Adrenal gland (tissue), 12 donors: ENCODE results near the gene AIP. TPM values are rescaled to one million over a fixed set of nuclear protein-coding genes. Genes with fewer than 3 reads are reported as not detected.

Experiments
- DNase-seq, 7 donors: peaks; one replicate each; pipeline ENCODE4 v3.0.0-alpha.2; 2019 to 2020
- H3K27ac ChIP-seq, 5 donors: fragments of 200-600 bp; sonication (generic) in 4 of 5; 1 replicate in 3 of 5; 2 replicates in 2 of 5; pipeline versions ENCODE4 v1.5.1 to v1.8.0; 2016 to 2020; ENCODE audit warnings: mild to moderate bottlenecking in 1 of 5
- H3K27me3 ChIP-seq: fragments of 200-600 bp; 2 replicates; pipeline ENCODE4 v1.8.0; 2021
- H3K36me3 ChIP-seq, 2 donors: fragments of 200-600 bp; replicated peaks in 1 of 2; 1 replicate in 1 of 2; 2 replicates in 1 of 2; pipeline versions ENCODE4 v1.5.1 to v1.8.0; 2018 to 2022
- H3K4me1 ChIP-seq, 2 donors: fragments of 200-600 bp; replicated peaks in 1 of 2; 1 replicate in 1 of 2; 2 replicates in 1 of 2; pipeline versions ENCODE4 v1.5.1 to v1.8.0; 2018 to 2021
- H3K4me3 ChIP-seq, 4 donors: fragments of 200-600 bp; sonication (generic) in 3 of 4; one replicate each; pipeline ENCODE4 v1.5.1; 2016 to 2018
- H3K9me3 ChIP-seq, 3 donors: fragments of 200-600 bp; sonication (generic) in 1 of 3; replicated peaks in 1 of 3; 1 replicate in 2 of 3; 2 replicates in 1 of 3; pipeline versions ENCODE4 v1.5.1 to v1.8.0; 2016 to 2021
- POLR2A ChIP-seq, 2 donors: fragments of 450-650 bp; IDR thresholded peaks; one replicate each; pipeline ENCODE4 v1.6.1; 2017; ENCODE audit warnings: antibody characterized with exemption in 2 of 2, mild to moderate bottlenecking in 2 of 2, moderate library complexity in 1 of 2
- WGBS, 4 donors: extraction: QIAGEN DNeasy Blood & Tissue Kit in 2 of 4; methylation state at CpG; one replicate each; pipeline versions ENCODE4 v1.1.5 to v1.1.7; 2013 to 2017; 5-methylcytosine and 5-hydroxymethylcytosine counted together
- intact Hi-C, 2 donors: fragments of 100-400 bp; cut with DNase I; formaldehyde crosslinking; loops; one replicate each; pipeline versions ENCODE4 v1.14.1 to v1.15.0; 2022 to 2023
- polyA plus RNA-seq, 3 donors: library from polyadenylated mRNA; stranded (reverse); fragments of 200-250 nt in 2 of 3; fragments of 350-450 nt in 1 of 3; fragmentation: Illumina TruSeq in 1 of 3; extraction: RNeasy Lipid Tissue Mini Kit (QIAGEN cat#74804) in 1 of 3; gene quantifications; one replicate each; pipeline ENCODE4 v1.2.3, GENCODE V29; 2013 to 2014
- total RNA-seq, 9 donors: library from RNA; depleted of rRNA in 4 of 9; stranded (reverse); fragments of >200 nt in 4 of 9; fragments of 120-200 nt in 1 of 9; fragmentation: NEBNext Ultra II Directional in 1 of 9; extraction: Animal tissue kit (Norgen Biotek cat#: 25700) in 1 of 9; gene quantifications; one replicate each; pipeline versions ENCODE4 v1.1.0 to v1.2.4, GENCODE V29; 2013 to 2023
- TF ChIP-seq, protein P1 (sequence below), 6 experiments: fragments of 450-650 bp in 4 of 6; fragments of 200-600 bp in 2 of 6; sonication (generic) in 1 of 6; IDR thresholded peaks; 1 replicate in 5 of 6; 2 replicates in 1 of 6; pipeline versions ENCODE4 v1.5.1 to v1.8.0; 2016 to 2021; ENCODE audit warnings: antibody characterized with exemption in 6 of 6, mild to moderate bottlenecking in 2 of 6, moderate library complexity in 1 of 6
- donor health status: healthy with polysubstance abuse.
- donor health status: Bipolar disorder and iron deficiency.
- donor health status: DM: yes; HTN: yes; CAD: no.
- donor health status: DM: no; HTN: no; CAD: no.
- donor health status: DM: no; HTN: no; CAD: no.
- donor health status: DM: yes; HTN: yes; CAD: no.

AIP gene
- total and polyA plus RNA-seq, 12 donors = 35.3 to 152 (median 83.9) TPM

DNA sequence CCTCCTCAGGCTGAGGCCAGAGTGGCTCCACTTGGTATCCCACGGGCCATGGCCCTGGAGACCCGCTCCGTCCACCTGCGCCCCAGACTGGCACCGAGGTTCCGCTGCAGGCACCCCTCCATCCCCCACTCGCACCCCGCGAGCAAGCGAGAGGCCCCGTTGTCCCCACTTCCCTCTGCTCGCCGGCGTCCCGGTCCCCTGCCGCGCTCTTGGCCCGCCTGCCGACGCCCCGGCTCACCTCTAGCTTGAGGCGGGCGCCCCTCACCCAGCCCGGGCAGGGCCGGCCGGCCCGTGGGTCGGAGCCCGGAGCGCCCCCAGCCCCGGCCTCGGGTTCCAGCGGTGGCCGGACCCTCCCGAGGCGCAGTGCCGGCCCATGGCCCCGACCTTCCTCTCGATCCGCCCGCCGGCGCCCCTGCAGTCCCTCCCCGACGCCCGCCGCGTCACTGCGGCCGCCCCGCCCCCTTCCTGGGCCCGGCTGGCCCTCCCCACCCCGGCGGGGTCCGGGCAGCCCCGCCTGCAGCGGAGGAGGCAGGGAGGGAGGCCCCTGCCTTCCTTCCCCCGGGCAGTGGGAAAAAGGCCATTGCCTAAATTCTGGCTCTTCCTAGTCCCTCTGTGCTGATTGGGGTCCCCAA is 22.2 kb downstream of the AIP start, which contains the start of gene PITPNM1:
PITPNM1 (minus strand) TSS at position 414 of the 632 bp plus-strand sequence. CDS start 1,183 bp downstream, outside the sequence.
- peak within 1 kb of the TSS; percentile 89 to 99 (median 98) for H3K27ac ChIP-seq
- intact Hi-C loops = loop anchor here (5.0 kb wide), 2 partner anchors 98 to 108 kb away; no protein-coding TSS in a partner anchor
- TF ChIP-seq POLR2A (IDR thresholded peaks at IDR 0.05) = no peak
- TF ChIP-seq, protein P1, sequence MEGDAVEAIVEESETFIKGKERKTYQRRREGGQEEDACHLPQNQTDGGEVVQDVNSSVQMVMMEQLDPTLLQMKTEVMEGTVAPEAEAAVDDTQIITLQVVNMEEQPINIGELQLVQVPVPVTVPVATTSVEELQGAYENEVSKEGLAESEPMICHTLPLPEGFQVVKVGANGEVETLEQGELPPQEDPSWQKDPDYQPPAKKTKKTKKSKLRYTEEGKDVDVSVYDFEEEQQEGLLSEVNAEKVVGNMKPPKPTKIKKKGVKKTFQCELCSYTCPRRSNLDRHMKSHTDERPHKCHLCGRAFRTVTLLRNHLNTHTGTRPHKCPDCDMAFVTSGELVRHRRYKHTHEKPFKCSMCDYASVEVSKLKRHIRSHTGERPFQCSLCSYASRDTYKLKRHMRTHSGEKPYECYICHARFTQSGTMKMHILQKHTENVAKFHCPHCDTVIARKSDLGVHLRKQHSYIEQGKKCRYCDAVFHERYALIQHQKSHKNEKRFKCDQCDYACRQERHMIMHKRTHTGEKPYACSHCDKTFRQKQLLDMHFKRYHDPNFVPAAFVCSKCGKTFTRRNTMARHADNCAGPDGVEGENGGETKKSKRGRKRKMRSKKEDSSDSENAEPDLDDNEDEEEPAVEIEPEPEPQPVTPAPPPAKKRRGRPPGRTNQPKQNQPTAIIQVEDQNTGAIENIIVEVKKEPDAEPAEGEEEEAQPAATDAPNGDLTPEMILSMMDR (IDR thresholded peaks at IDR 0.05) = no peak
- H3K27me3 ChIP-seq = no peaks in the 10 kb centered on the region
- 0 to 2% (median 0%) methylated on average over 1 to 58 of the region's 58 CpGs; no CpG with 5 or more reads in 1 of the 4 donors for WGBS, 4 donors
- peak; percentile 59 to 82 (median 74) for DNase-seq
- H3K4me3 ChIP-seq = peak within 1 kb of the TSS; percentile 13 to 83 (median 29)
- H3K4me1 ChIP-seq = peaks cover 27 to 43% of the 10 kb centered on the region in 2 donors
- no peaks in the 10 kb centered on the region for H3K36me3 ChIP-seq
- no peaks in the 10 kb centered on the region for H3K9me3 ChIP-seq

DNA sequence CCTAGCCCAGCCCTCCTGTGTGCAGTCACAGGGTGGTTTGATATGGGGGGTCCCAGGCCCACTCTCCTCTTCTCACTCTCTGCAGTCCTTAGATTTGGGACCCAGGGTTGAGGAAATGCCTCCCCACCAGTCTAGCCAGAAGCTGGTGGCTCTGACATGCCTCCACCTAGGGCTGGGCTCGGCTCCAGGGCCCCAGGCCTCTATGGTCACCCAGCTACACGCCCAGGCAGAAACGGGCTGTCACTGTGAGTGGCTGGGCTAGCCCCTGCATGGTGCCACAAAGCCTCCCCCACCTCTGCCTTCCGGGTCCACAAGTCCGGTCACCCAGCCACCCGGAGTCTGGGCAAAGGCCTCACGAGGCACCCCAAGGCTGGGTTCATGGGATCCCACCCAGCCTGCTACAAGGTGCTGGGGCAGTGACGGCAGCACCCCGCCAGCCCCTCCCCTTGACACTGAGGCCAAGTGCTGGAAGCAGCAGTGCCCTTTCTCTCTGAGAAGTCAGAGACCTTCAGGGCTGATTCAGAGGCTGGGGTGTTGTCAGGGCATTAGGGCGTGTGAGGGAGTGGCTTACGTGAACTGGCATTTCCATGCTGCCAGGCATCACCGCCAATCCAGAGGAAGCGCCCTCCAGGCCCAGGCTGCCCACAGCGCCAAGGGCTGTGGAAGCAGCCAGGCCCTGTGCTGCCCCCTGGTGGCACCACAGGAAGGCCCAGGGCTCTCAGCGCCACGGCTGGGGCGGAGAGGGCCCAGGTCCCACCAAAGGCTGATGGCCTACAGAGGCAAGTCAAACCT is 23.0 kb downstream of the AIP start:
- no peaks in the 10 kb centered on the region for H3K36me3 ChIP-seq
- WGBS, 4 donors = 4 to 7% (median 6%) methylated on average over 3 to 17 of the region's 17 CpGs
- peak overlapping the region in 1 of 4 donors; percentile 83 for H3K4me3 ChIP-seq
- H3K4me1 ChIP-seq = peaks cover 27 to 43% of the 10 kb centered on the region in 2 donors
- TF ChIP-seq, protein P1 (IDR thresholded peaks at IDR 0.05) = peak; percentile 92 to 99 (median 97)
- TF ChIP-seq POLR2A (IDR thresholded peaks at IDR 0.05) = peak in 1 of 2 donors; percentile 88
- H3K27ac ChIP-seq = peak overlapping the region; percentile 89 to 99 (median 98)
- intact Hi-C loops = loop anchor here in 1 of 2 donors (5.0 kb wide), 1 partner anchor 98 kb away; no protein-coding TSS in a partner anchor
- no peaks in the 10 kb centered on the region for H3K27me3 ChIP-seq
- no peaks in the 10 kb centered on the region for H3K9me3 ChIP-seq
- peak; percentile 95 to 99 (median 98) for DNase-seq

DNA sequence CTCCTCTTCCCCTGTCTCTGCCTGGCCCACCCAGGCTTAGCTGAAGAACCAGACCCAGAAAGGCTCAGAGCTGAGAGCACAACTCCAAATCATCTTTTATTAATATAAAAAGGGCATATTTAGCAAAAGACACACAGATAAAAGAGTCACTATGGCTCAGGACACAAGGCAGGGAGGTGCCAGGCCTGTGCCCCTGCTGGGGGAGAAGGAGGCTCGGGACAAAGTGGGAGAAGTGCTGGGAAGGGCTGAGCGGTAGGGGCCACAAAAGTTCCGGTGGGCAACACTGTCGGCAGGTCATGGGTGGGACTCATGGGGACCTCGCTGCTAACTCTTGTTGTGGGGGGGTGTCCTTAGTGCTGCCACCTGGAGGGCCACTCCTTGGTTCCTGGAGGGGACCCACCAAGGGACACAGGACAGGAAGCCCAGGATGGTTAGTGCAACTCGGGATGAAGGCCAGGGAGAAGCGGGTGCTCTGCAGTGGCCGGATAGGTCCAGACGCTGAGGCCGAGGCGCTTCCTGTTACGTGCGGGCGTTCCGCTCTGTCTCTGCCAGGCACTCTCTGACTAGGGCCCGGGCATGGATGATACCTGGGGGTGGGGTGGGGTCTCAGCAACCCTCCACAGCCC is 23.7 kb downstream of the AIP start:
- H3K9me3 ChIP-seq = no peaks in the 10 kb centered on the region
- no peaks in the 10 kb centered on the region for H3K36me3 ChIP-seq
- TF ChIP-seq, protein P1 (IDR thresholded peaks at IDR 0.05) = peak in 2 of 6 experiments; percentile 7 to 10
- no peak for TF ChIP-seq POLR2A (IDR thresholded peaks at IDR 0.05)
- H3K27ac ChIP-seq = peak overlapping the region in 4 of 5 donors; percentile 89 to 99 (median 98)
- peaks cover 27 to 43% of the 10 kb centered on the region in 2 donors for H3K4me1 ChIP-seq
- WGBS, 4 donors = 76 to 84% (median 83%) methylated on average over 16 of the region's 16 CpGs
- no peaks in the 10 kb centered on the region for H3K27me3 ChIP-seq
- intact Hi-C loops = loop anchor here in 1 of 2 donors (5.0 kb wide), 1 partner anchor 99 kb away; no protein-coding TSS in a partner anchor
- H3K4me3 ChIP-seq = no peak overlapping the region
- peak in 1 of 7 donors; percentile 39 for DNase-seq
